Fibroblast of lung (primary cell): ENCODE measurements around the gene JARID2. TPM values are rescaled to one million over a fixed set of nuclear protein-coding genes. Genes with fewer than 3 reads are reported as not detected.

Source experiments
- DNase-seq, 2 donors: peaks; one replicate each; pipeline versions ENCODE4 v3.0.0 to v3.0.0-alpha.2; 2010; ENCODE audit warnings: low read depth in 2 of 2
- H2AFZ ChIP-seq: 2 replicates; pipeline ENCODE4 v1.5.1; 2012; ENCODE audit warnings: low read length, control low read depth, inconsistent platforms
- H3K27ac ChIP-seq: 2 replicates; pipeline ENCODE4 v1.5.1; 2011; ENCODE audit warnings: low read length, control low read depth; ENCODE audit not compliant: insufficient read depth
- H3K27me3 ChIP-seq: 2 replicates; pipeline ENCODE4 v1.5.1; 2011; ENCODE audit warnings: mild to moderate bottlenecking, low read length; ENCODE audit not compliant: control insufficient read depth, insufficient read depth
- H3K36me3 ChIP-seq: 2 replicates; pipeline ENCODE4 v1.5.1; 2011; ENCODE audit warnings: low read length; ENCODE audit not compliant: control insufficient read depth, insufficient read depth
- H3K4me1 ChIP-seq: 2 replicates; pipeline ENCODE4 v1.5.1; 2011; ENCODE audit warnings: low read length; ENCODE audit not compliant: control insufficient read depth, insufficient read depth; ENCODE audit errors: extremely low read depth
- H3K4me2 ChIP-seq: 2 replicates; pipeline ENCODE4 v1.5.1; 2011; ENCODE audit warnings: low read length, control low read depth; ENCODE audit not compliant: insufficient read depth; ENCODE audit errors: extremely low read depth
- H3K4me3 ChIP-seq, 4 experiments: fragments of 200-600 bp in 1 of 4; sonication (generic) in 1 of 4; replicated peaks in 1 of 4; 2 replicates each; pipeline ENCODE4 v1.5.1; 2011 to 2016; ENCODE audit warnings: low read length in 4 of 4, low read depth in 3 of 4, mild to moderate bottlenecking in 3 of 4, control low read depth in 2 of 4, inconsistent platforms in 1 of 4, mixed read lengths in 1 of 4; ENCODE audit not compliant: insufficient read depth in 1 of 4; ENCODE audit errors: control extremely low read depth in 1 of 4
- H3K79me2 ChIP-seq: 2 replicates; pipeline ENCODE4 v1.5.1; 2012; ENCODE audit warnings: mild to moderate bottlenecking, low read length, inconsistent platforms; ENCODE audit not compliant: control insufficient read depth, insufficient read depth
- H3K9ac ChIP-seq: 2 replicates; pipeline ENCODE4 v1.5.1; 2011; ENCODE audit warnings: mild to moderate bottlenecking, low read length, control low read depth; ENCODE audit not compliant: insufficient read depth
- H3K9me3 ChIP-seq: 2 replicates; pipeline ENCODE4 v1.5.1; 2012; ENCODE audit warnings: low read depth, low read length; ENCODE audit not compliant: control insufficient read depth, insufficient read depth
- H4K20me1 ChIP-seq: 2 replicates; pipeline ENCODE4 v1.5.1; 2011; ENCODE audit warnings: low read length; ENCODE audit not compliant: control insufficient read depth, insufficient read depth; ENCODE audit errors: extremely low read depth
- EZH2 ChIP-seq: IDR thresholded peaks from 2 replicates; pipeline ENCODE4 v1.5.1; 2012; ENCODE audit warnings: low read length, control low read depth, mild to moderate bottlenecking; ENCODE audit errors: missing control alignments
- polyA plus RNA-seq, 2 donors: library from polyadenylated mRNA; depleted of rRNA in 1 of 2; stranded (reverse) in 1 of 2; unstranded in 1 of 2; fragments of >200 nt; gene quantifications; 2 replicates each; pipeline ENCODE4 v1.2.1, GENCODE V29; 2011 to 2012; ENCODE audit warnings: missing spikeins in 1 of 2
- total RNA-seq: library from RNA; depleted of rRNA; stranded (reverse); fragments of >200 nt; gene quantifications from 2 replicates; pipeline ENCODE4 v1.2.1, GENCODE V29; 2014
- TF ChIP-seq, protein P1 (sequence below), 2 donors: IDR thresholded peaks in 1 of 2; conservative IDR thresholded peaks in 1 of 2; 1 replicate in 1 of 2; 2 replicates in 1 of 2; pipeline ENCODE4 v1.5.1; 2011 to 2012; ENCODE audit warnings: low read length in 2 of 2, control low read depth in 1 of 2, inconsistent platforms in 1 of 2, low read depth in 1 of 2, mild to moderate bottlenecking in 1 of 2

The JARID2 gene
- total and polyA plus RNA-seq, 2 donors (not counting 1 experiment from before 2014, with no cell fraction given): 5.0 to 8.2 TPM

DNA sequence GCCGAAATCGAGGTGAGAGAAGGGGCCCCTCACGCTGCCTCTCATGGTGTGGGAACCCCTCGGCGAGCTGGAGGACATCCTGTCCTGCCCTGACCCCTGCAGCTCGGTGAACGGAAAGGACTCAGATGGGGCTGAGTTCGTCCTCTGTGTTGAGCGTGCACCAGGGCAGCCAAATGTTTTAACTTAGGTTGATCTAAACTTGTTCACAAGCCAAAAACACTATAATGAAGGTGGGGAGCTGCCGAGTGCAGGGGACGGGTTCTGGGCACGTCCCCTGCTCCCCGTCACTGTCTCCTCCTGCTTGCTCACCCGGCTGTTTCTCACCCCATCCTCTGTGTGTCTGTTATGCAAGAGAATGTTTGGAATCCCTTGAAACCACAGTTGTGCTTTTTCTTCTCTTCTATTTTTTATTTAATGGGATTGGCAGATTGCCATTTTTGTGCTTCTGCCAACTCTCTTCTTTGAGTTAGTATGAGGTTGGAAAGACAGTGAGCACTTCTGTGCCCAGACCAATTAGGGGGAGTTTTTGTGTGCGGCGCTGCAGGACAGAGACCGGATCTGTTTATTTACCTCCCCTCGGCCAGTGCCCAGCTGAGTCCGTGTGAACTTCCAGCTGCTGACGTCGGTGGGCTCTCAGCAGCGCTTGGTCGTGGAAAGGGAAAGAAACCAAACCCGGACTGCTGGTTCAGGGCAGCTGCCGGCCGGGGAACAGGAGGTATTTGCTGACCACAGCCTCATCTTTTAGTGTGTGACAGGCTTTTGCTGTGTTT is 258.9 kb downstream of the JARID2 start:
- Histone ChIP-seq H3K4me3 (peak overlapping the region; percentile 6 to 48 (median 22)), H3K4me2 (peak overlapping the region; percentile 78), H3K9ac (peak overlapping the region; percentile 18), H2AFZ (no peak overlapping the region), H3K27me3 (no peaks in the 10 kb centered on the region), H3K27ac (peak overlapping the region; percentile 67), H3K9me3 (no peaks in the 10 kb centered on the region), H4K20me1 (no peaks in the 10 kb centered on the region), H3K4me1 (peaks cover 7% of the 10 kb centered on the region), H3K79me2 (no peaks in the 10 kb centered on the region), H3K36me3 (peaks cover 1% of the 10 kb centered on the region)
- DNase-seq: peak; percentile 96 to 97
- TF ChIP-seq, protein P1, sequence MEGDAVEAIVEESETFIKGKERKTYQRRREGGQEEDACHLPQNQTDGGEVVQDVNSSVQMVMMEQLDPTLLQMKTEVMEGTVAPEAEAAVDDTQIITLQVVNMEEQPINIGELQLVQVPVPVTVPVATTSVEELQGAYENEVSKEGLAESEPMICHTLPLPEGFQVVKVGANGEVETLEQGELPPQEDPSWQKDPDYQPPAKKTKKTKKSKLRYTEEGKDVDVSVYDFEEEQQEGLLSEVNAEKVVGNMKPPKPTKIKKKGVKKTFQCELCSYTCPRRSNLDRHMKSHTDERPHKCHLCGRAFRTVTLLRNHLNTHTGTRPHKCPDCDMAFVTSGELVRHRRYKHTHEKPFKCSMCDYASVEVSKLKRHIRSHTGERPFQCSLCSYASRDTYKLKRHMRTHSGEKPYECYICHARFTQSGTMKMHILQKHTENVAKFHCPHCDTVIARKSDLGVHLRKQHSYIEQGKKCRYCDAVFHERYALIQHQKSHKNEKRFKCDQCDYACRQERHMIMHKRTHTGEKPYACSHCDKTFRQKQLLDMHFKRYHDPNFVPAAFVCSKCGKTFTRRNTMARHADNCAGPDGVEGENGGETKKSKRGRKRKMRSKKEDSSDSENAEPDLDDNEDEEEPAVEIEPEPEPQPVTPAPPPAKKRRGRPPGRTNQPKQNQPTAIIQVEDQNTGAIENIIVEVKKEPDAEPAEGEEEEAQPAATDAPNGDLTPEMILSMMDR (conservative IDR thresholded peaks at IDR 0.05 in 1 of 2, IDR thresholded peaks at IDR 0.05 in 1 of 2; ENCODE audit: low read depth in 1 of 2, low read length in 2 of 2): no peak
- TF ChIP-seq EZH2: no peak

DNA sequence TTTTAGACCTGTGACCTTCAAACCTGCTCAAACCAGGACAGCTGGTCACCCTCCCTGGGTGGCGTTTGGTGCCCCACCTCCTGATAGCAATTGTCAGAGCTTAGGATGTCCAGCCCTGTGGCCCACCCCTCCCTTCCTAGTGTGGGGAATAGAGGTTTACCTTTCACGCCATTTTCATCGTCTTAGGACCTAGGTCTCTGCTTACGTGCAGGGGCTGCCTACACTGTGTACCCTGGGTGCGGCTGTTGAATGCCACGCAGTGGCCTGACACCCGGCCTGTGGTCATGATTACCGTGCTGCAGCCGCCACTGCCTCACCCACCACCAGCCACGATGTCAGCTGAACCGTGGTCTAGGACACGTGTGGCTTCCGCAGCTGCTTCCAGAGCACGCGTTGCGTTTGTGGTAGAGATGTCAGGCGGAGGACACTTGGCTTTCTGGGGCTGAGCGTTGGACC is 259.6 kb downstream of the JARID2 start:
- no peak for DNase-seq
- Histone ChIP-seq H2AFZ (no peak overlapping the region), H3K36me3 (peaks cover 1% of the 10 kb centered on the region), H4K20me1 (no peaks in the 10 kb centered on the region), H3K27ac (peak overlapping the region; percentile 67), H3K4me2 (peak overlapping the region; percentile 51), H3K27me3 (no peaks in the 10 kb centered on the region), H3K4me1 (peaks cover 7% of the 10 kb centered on the region), H3K4me3 (peak overlapping the region in 2 of 4 experiments; percentile 12 to 48), H3K9ac (peak overlapping the region; percentile 9), H3K79me2 (no peaks in the 10 kb centered on the region), H3K9me3 (no peaks in the 10 kb centered on the region)
- TF ChIP-seq, protein P1 (conservative IDR thresholded peaks at IDR 0.05 in 1 of 2, IDR thresholded peaks at IDR 0.05 in 1 of 2; ENCODE audit: low read depth in 1 of 2, low read length in 2 of 2): no peak
- TF ChIP-seq EZH2: no peak

DNA sequence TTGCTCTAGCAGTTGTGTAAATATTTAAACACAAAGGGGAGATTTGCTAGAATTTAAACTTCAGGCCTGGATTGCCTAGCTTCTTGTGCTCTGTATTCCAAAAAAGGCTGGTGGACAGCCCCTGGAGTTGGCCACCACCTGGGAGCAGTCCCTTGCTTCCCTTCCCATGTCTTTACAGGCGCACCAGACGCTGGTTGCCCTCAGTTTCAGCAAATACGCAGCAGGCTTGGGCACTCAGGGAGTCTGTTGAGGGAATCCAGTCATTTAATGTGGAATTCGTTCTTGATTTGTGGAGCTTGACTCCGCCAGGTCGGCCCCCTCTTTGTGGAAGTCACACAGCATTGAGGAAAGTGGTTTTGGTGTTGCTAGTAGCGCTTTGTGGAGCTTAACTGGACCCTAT is 260.2 kb downstream of the JARID2 start:
- TF ChIP-seq EZH2: no peak
- TF ChIP-seq, protein P1 (conservative IDR thresholded peaks at IDR 0.05 in 1 of 2, IDR thresholded peaks at IDR 0.05 in 1 of 2; ENCODE audit: low read depth in 1 of 2, low read length in 2 of 2): no peak
- H4K20me1 ChIP-seq: no peaks in the 10 kb centered on the region
- no peaks in the 10 kb centered on the region for H3K27me3 ChIP-seq
- H3K9me3 ChIP-seq: no peaks in the 10 kb centered on the region
- no peak overlapping the region for H3K9ac ChIP-seq
- H3K36me3 ChIP-seq: peaks cover 1% of the 10 kb centered on the region
- no peaks in the 10 kb centered on the region for H3K79me2 ChIP-seq
- H3K4me2 ChIP-seq: no peak overlapping the region
- no peak overlapping the region for H3K27ac ChIP-seq
- peaks cover 7% of the 10 kb centered on the region for H3K4me1 ChIP-seq
- DNase-seq: no peak
- H3K4me3 ChIP-seq: no peak overlapping the region
- no peak overlapping the region for H2AFZ ChIP-seq
